ENCODE results near the gene SUGP1. TPM values are rescaled to one million over a fixed set of nuclear protein-coding genes. Genes with fewer than 3 reads are reported as not detected.

SUGP1 gene
- polyA plus RNA-seq, 1 donor: 33.3 TPM

DNA sequence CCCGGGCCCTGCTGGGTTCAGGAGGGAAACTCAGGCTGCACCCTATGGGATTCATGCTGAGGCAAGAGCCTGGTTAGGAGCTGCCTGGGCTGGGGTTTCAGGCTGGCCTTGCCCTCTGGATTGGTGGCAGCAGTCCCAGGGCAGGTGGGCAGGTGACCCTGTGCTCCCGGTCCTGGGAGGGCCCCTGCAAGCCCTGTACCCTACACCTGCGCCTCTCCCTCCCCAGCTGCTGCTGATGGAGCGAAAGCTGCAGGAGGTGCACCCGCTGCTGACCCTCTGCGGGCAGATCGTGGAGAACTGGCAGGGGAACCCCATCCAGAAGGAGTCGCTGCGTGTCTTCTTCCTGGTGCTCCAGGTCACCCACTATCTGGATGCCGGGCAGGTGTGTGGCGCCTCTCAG, 20.7 kb upstream of the SUGP1 start:
- no peak for DNase-seq (ENCODE audit: low read depth)

DNA sequence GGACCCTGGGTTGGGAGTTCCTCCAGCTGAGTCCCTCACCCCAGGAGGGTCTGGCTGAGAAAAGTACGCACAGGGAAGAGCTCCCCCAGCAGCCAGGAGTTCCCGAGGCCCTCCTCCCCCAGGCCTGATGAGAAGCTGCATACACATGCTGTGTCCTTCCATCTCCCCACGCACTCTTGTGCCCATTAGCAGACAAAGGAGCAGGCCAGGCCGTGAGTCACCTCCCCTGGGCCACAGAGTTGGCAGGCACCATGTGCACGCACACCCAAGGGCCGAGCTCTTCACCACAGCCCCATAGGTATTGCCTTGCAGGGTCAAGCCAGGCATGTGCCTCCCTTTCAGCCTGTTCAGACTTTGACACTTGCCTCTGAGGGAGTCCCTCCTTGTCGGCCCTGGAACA, 17.8 kb upstream of the SUGP1 start:
- DNase-seq (ENCODE audit: low read depth): no peak

DNA sequence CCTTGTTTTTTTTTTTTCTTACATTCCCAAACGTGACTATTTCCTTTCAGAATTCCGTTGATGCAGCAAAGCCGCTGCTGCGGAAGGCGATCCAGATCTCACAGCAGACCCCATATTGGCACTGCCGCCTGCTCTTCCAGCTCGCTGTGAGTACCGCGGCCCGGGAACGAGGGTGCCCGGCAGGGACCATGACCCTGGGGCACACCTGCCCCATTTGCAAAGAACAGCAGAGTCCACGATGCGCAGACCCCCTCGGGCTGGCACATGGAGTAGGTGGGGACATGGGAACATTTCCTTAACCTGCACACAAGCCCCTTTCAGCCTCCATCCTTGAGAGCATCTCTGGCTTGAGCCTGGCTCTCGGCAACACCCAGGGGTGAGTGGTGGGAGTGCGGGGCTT, 16.8 kb upstream of the SUGP1 start:
- DNase-seq (ENCODE audit: low read depth): no peak

DNA sequence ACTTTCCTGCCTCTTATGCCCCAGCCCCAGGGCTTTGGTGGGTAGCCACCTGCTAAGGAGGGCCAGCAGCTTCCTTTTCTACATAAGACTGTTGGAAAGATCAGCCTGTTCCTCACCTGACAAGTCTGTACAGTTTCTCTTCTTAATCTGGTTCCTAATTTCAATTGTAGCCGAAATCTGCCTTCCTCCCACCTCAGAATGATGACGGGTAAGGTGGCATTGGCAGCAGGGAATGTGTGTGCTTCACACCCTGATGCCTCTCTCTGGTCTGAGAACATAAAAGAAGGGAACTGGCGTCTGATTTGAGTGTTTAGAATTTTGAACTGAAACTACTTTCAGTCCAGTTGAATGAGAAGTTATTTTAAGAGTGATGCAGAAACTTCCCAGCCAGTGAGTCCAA, 16.3 kb upstream of the SUGP1 start:
- no peak for DNase-seq (ENCODE audit: low read depth)

DNA sequence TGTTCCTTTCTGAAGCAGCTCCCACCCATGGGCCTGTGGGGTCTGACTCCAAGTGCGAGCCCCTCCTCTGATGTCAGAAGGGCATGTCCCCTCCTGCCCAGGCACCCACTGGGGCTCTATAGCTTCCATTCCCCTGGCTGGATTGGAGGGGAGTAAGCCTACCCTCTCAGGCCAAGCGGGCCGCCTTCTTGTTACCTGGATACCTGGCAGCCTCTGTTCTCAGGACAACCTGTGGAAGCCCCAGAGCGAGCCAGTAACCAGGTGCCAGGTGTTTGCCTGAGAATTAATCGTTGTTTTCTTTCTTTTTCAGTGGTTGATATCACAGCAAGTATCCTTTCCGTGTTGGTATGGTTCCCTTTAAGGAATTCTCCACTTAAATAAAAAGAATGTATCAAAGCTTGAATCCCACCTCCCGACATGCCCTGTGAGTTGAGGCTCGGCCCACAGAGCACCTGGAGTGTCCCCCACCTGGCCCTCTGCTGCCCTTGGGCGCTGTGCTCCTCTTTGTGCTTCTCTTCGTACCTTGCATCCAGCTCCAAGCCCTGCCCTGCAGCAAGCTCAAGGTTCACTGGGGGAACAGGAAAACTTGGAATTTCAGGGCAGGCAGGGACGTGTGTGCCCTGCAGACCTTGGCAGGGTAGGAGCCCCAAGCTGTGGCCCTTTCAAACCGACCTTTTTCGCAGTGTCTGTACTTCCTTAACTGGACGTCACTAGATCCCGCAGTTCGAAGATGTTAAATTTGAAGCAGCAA, 15.3 kb upstream of the SUGP1 start:
- no peak for DNase-seq (ENCODE audit: low read depth)

DNA sequence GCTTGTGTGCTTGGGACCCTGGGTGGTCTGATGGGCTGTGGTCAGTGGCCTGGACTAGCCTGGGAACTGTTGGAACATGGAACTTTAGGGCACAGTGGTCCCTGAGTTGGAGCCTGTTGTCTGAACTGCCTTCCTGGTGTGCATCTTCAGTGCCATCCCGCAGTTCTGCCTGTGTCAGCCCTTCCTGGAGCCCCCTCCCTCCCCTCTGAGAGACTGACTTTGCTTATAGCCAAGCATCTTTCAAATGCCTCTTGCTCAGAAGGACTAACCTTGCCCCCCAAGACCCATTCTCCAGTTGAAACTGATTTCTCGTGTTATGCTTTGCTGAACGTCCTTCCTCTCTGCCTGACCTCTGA, 14.7 kb upstream of the SUGP1 start:
- DNase-seq (ENCODE audit: low read depth): no peak

DNA sequence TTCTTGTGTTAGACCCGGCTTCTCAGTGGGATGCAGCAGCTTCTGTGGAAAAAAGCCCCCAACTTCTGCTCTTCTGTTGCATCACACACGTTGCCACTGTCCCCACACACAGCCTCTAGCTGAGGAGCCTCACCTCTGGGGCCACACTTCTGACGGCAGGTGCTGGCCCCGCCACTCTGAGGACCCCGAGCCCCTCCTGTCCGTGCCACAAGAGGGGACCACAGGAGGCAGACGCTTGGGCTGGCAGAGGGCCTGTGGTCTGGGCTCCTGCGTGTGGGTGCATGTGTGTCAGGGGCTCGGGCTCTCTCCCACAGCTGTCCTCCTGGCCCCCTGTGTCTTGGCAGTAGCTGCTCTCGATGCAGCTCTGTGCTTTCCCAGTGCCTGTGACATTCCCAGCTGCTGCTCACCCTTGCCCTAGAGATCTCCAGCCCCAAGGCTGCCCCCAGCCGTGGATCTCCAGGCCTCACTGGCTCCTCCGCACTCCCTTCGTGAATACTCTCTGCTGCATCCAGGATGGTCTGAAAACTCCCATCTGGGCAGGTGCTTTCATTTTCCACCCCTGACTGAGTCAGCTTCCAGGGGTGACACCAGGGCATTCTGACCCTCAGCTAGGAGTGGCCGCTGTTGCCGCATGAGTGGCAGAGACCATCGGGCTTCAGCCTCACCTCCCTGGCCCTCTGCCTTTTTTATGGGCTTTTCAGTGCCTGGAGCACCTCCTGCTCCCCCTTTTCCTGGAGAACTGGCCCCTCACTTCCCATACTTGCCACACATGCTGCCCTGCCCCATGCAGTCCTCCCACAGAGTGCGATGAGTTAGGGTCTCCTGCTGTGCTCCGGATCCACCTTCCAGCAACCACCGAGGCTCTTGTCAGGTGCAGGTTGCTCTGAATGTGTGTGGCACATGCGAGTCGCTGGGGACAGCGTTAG, 14.0 kb upstream of the SUGP1 start:
- DNase-seq (ENCODE audit: low read depth): no peak

DNA sequence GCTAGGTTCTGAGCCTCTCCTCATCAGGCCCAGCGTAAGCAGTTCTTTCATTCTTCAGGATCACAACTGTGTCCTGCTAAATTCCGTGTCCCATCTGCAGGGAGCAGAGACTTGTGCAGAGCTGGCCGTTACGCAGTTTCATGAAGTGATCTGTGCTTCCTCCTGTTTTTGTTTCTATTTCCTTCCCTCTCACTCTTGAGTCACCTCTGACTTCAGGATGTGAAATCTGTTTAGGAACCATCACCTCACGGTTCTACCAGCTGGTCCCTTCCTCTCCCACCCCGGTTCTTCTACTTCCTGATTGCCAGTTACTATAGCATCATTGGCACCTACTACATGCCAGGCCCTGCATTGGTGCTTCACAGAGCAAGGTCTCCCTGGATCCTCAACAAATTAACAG, 8.8 kb upstream of the SUGP1 start:
- DNase-seq (ENCODE audit: low read depth): no peak

DNA sequence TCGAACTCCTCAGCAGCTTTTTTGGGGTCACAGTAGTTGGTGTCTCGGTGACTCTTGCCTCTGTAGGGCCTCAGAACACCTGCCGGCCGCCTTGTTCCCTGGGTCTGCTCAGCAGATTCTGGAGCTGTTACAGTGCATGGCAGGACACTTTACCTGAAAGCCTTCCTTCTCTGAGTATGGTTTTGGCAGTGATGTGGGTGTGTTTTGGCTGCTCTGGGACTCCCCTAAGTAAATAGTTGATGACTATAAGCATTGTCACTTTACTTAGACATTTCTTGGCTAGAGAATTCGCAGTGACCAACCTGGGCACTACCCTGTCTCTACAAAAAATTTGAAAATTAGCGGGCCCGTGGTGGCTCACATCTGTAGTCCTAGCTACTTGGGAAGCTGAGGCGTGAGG, 7.4 kb upstream of the SUGP1 start:
- no peak for DNase-seq (ENCODE audit: low read depth)

DNA sequence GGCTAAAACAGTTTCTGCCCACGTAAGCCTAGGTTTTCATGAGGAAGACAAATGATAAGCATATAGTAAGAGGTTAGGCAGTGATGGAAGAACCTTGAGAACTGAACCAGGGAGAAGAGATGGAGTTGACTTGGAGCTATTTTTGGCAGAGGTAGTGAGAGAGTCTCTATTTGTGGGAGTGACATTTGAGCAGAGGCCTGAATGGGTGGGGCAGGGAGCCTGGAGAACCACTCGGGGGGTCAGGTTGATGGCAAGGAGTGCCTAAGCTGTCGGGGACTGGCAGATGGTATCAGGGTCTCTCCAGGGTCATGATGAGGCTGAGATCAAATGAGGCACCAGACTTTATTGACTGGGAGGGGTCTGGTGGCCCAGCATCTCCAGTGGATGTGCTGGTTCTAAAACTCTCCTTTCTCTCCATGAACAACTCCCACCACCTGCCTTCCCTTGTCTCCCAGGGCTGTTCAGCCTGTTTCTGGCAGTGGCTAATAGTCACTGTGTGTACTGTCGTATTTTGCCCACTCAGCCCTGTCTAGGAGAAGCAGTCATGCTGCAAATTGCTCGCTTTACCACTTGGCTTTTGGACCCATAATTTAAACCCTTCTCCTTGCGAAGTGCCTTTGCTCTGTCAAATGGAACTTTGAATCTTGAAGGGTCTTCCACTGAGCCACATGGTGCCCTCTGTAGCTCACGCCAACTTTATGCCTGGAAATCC, 3.9 kb upstream of the SUGP1 start:
- DNase-seq (ENCODE audit: low read depth): no peak

DNA sequence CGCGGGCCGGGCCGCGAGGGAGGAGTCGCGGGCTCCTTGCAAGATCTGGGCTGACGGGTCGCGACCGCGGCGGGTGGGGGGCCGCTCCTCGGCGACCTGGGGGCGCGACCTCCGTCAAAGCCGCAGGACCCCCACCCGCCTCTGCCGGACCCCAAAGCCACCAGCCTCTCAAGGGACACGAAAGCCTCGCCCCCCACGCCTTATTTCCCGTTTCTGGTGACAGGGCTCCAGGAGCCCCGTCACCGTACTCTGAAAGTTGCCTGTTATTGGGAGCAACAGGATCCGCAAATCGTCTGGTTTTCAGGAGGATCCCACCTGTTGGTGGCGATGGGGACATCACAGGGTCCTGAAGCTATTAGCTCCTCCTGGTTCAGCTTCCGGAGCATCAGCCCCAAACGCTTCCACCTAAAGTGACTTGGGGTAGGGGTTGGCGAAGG, 850 bp upstream of the SUGP1 start:
- no peak for DNase-seq (ENCODE audit: low read depth)

DNA sequence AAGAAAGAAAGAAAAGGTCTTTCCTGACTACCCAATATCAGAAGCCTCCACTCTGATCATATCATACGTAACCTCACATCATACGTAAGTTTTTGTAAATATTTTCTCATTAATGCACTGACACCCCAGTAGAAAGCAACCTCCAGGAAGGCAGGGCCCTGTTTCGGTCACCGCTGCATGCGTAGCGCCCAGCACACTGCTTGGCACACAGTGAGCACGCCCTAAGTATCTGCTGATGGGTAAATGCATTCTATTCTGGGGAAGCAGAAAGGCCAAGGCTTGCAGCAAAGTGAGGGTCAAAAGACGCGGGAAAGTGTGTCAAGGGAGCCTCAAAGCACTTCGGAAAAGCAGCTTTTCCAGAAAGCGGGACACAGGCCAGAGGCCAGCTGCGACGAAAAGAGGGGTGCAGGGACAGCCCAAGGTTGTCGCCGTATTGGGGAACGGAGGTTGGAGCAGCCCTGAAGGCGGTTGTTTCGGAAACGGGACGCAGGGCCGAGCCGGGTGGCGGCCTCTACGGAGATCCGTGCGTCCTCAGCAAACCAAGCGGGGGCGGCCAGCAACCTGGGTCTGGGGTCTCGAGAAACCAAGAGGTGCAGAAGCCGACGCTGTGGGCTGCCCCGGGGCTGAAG, 463 bp downstream of the SUGP1 start:
- no peak for DNase-seq (ENCODE audit: low read depth)

DNA sequence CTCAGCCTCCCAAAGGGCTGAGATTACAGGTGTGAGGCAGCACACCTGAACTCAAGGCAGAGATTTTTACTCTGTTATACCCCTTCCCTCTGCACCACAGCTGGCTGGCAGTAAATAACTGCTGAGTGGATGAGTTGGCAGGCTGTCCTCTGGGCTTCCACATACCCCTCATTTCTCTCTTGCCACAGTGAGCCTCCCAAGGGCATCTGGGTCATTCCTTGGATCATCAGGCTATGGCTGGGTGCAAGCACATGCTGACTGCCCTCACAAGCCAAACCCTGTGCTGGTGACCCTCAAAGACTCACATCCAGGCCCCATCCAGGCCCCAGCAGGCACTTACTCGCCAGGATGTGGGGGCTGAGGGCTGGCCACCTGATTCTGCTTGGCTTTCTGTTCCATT, 4.2 kb downstream of the SUGP1 start:
- DNase-seq (ENCODE audit: low read depth): no peak

DNA sequence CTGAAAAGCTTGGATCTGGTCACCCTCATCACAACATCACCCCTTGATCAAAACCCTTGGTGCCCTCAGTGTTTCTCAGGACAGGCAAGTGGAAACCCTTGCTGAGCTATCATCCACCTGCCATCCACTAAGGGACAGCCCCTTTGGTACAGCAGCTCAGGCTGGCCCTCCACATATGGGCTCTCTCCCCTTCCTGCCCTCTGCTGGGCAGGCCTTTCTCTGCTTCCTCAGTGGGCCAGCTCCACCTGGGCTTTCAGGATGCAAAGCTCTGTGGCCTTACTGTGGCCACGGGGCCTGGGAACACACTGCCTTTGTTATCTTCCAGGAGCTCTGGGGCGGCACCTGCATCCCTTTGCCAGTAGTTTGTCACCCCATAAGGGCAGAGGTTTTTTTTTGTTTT, 4.9 kb downstream of the SUGP1 start:
- DNase-seq (ENCODE audit: low read depth): no peak

DNA sequence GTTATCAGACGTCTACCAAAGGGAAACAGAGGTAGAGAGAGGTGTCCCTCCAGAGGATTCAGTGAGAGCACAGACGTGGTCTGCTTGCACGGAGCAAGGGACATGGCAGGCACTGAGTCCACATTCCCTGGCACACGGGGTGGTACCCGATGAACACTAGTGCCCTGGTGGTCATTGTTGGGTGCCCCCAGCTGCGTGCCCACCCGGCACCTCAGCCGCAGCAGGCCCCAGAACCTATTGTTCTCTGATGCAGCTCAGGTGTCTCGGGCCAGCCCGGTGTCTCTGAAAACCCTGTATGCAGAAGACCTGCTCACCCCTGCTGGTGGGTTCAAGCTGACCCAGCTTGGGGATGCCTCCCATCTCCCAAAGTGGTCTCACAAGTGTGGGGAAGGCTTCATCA, 11.9 kb downstream of the SUGP1 start:
- no peak for DNase-seq (ENCODE audit: low read depth)

DNA sequence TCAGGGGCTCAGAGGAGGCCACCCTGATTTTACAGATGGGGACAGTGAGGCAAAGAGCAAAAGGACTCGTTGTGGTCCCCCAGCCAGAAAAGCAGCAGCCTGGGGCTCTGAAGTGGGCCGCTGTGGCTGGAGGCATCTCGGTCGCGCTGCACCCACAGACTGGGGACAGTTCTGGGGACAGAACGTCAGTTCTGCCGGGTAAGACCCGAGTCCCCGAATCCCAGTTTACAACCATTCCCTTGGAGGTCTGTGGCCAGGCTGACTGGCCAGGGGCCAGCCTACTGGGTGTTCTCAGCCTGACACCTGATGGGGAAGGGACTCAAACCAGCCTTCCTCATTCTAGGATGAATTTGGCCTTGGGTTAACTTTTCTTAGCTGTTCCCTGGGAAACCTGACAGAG, 14.1 kb downstream of the SUGP1 start:
- DNase-seq (ENCODE audit: low read depth): no peak

DNA sequence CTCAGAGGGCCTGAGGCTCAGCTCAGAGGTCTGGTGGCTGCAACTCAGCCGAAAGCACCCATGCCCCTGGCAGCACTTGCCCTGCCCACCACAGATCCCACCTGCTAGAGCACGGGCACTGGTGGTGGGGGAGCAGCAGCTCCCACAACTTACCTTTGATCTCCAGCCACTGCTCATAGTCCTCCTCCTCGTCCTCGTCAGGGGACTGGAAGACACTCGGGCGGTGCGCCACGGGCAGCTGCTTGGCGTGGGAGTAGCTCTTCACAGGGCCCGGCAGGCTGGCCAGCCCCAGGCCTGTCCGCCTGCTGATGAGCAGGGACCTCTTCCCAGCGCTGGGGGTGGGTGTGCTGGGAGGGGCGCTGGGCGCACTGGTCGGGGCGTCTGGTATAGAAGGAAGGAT, 14.6 kb downstream of the SUGP1 start:
- no peak for DNase-seq (ENCODE audit: low read depth)

DNA sequence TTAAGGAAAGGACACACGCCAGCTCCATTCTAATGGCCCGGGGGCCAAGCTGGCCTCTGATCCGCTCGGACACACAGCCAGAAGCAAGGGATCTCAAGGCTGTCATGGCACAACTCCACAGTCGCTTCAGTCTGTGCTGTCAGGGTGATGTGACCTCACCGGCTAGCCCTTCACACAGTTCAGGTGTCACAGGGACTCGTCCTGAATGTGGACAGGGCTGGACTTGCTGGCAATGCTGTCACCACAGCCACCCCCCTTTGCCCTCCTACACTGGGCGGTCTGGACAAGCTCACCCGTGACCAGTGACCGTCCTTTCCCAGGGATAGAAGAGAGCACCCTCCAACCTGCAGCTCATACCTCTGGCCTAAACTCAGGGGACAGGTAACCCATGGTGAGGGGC, 15.2 kb downstream of the SUGP1 start:
- no peak for DNase-seq (ENCODE audit: low read depth)

DNA sequence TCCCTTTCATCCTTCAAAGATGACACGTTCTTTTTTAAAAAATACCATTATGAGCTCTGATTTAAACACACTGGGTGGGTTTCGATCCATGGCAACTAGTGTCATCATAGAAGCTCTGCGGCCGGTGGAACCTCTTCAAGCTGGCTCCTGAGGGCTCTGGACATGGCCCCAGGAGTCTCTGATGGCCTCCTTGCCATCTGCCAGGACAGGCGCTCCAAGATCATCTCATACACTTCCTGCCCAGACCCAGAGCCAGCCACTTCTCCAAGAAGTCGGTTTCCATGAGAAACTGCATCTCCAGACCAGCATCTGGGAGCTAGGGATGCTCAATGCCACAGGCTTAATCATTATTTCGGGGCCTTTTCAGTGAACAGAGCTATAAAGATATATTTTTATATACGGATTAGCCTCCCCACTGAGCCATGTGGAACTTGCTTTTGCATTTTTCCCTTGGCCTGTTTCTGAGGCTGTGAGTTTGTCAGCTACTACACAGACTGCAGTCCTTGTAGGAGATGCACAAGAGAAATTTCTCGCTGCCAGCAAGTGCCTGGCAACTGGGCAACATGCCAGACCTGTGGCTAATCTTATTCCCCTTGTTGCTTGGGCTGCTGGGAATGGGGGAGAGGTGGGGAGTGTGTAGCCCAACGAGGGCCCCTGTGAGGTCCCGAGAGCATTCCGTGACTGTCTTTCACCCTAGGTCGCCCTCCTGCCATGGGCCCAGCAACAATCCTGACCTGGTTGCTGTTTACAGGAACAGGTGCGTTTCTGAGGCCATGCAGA, 15.9 kb downstream of the SUGP1 start:
- DNase-seq (ENCODE audit: low read depth): no peak

DNA sequence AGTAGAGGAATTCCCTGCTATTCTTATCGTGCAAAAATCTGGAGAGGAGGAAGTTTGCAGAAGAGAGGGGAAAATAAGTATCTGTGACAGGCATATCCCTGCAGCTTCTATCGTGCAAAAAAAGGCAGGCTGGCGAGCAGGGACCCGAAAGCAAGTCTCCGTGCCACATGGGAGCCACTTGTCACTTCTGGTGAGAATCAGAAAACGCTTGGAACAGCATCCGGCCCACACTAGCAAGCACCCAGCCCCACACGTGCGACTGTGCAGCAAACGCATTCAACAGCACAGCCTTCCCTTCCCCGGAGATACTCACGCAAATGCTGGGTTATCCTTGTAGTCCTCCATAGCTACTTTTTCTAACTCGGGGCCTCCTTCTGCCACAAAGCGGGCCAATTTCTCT, 16.9 kb downstream of the SUGP1 start:
- no peak for DNase-seq (ENCODE audit: low read depth)

DNA sequence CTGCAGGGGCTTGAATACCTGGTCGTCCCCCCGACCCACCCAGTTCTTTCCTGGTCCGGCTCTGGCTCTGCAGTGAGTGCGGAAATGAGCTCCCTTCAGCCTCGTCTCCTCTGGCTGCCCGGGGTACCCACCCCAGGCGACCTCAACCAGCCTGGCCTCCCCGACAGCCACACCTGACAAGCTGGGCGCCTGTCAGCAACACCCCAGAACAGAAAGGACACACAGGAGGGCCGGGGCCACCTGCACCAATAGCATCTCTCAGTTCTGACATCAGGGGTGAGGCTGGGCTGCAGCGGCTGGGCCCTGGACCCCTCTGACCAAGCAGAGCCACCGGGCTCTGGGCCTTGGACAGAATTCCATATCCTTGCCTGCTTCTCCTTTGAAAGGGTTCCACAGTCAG, 19.7 kb downstream of the SUGP1 start:
- DNase-seq (ENCODE audit: low read depth): no peak

Data from forelimb muscle (tissue), 1 donor.